ENCODE data around the gene P4HA2.

The P4HA2 gene

DNA sequence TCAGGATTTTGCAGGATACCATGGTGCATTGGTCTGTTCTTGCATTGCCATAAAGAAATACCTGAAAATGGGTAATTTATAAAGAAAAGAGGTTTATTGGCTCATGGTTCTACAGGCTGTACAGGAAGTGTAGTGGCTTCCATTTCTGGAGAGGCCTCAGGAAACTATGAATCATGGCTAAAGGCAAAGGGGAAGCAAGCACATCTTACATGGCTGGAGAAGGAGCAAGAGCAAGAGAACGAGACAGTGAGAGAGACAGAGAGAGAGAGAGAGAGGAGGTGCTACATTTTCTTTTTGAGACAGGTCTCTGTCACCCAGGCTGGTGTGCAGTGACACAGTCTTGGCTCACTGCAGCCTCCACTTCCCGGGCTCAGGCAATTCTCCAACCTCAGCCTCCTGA, 43.9 kb downstream of the P4HA2 start:
- H3K4me3 ChIP-seq (ENCODE audit: low read depth, low read length) = no peak overlapping the region
- DNase-seq (ENCODE audit: low read depth) = no peak
- TF ChIP-seq, protein P1, sequence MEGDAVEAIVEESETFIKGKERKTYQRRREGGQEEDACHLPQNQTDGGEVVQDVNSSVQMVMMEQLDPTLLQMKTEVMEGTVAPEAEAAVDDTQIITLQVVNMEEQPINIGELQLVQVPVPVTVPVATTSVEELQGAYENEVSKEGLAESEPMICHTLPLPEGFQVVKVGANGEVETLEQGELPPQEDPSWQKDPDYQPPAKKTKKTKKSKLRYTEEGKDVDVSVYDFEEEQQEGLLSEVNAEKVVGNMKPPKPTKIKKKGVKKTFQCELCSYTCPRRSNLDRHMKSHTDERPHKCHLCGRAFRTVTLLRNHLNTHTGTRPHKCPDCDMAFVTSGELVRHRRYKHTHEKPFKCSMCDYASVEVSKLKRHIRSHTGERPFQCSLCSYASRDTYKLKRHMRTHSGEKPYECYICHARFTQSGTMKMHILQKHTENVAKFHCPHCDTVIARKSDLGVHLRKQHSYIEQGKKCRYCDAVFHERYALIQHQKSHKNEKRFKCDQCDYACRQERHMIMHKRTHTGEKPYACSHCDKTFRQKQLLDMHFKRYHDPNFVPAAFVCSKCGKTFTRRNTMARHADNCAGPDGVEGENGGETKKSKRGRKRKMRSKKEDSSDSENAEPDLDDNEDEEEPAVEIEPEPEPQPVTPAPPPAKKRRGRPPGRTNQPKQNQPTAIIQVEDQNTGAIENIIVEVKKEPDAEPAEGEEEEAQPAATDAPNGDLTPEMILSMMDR (IDR thresholded peaks at IDR 0.05; ENCODE audit: low read depth, low read length, missing control alignments) = no peak
- in situ Hi-C loops (cut with HindIII; ENCODE audit: low sequenced_read_pairs) = no loop called here

- in situ Hi-C loops (cut with HindIII; ENCODE audit: low sequenced_read_pairs) = no loop called here
- DNase-seq (ENCODE audit: low read depth) = no peak
- H3K4me3 ChIP-seq (ENCODE audit: low read depth, low read length) = no peak overlapping the region
- TF ChIP-seq, protein P1 (IDR thresholded peaks at IDR 0.05; ENCODE audit: low read depth, low read length, missing control alignments) = no peak
Observed at GRCh38 chr5:132182359-132183040, 45.2 kb downstream of the P4HA2 start.

GRCh38 chr5:132181011-132181629, 46.5 kb downstream of the P4HA2 start:
- DNase-seq (ENCODE audit: low read depth) = no peak
- no peak overlapping the region for H3K4me3 ChIP-seq (ENCODE audit: low read depth, low read length)
- TF ChIP-seq, protein P1 (IDR thresholded peaks at IDR 0.05; ENCODE audit: low read depth, low read length, missing control alignments) = no peak
- in situ Hi-C loops (cut with HindIII; ENCODE audit: low sequenced_read_pairs) = no loop called here

DNA sequence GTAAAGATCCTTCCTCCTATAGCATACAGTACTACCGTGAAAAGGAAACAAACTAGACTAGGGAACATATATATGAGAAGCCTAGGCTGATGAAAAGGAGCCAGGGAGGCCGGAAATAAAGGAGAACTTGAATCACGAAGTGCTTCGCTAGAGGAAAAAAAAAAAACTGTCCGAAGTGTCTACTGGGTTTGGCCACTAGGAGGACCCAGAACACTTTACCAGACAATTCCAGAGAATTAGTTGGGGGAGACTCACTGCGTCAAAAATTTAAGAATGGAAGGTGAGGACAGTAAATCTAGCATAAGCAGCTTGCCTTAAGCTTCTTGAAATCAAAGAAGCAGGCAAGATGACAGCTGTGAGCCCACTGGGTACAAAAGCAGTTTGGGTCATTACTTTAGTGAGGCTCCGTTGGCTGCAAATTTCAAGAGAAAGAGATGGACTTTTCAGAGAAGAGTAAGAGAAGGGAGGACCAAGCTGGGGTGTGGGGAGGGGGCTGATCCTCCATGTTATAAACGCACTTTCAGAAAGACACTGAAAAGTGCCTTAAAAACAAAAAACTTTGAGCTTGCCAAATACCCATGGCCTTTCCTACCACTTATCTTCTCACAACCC, 47.4 kb downstream of the P4HA2 start:
- in situ Hi-C loops (cut with HindIII; ENCODE audit: low sequenced_read_pairs) = no loop called here
- TF ChIP-seq, protein P1 (IDR thresholded peaks at IDR 0.05; ENCODE audit: low read depth, low read length, missing control alignments) = peak; percentile 84
- H3K4me3 ChIP-seq (ENCODE audit: low read depth, low read length) = no peak overlapping the region
- peak; percentile 37 for DNase-seq (ENCODE audit: low read depth)

GRCh38 chr5:132179405-132179804, 48.2 kb downstream of the P4HA2 start:
- no peak overlapping the region for H3K4me3 ChIP-seq (ENCODE audit: low read depth, low read length)
- in situ Hi-C loops (cut with HindIII; ENCODE audit: low sequenced_read_pairs) = no loop called here
- DNase-seq (ENCODE audit: low read depth) = no peak
- TF ChIP-seq, protein P1 (IDR thresholded peaks at IDR 0.05; ENCODE audit: low read depth, low read length, missing control alignments) = no peak

GRCh38 chr5:132177691-132178149, 49.9 kb downstream of the P4HA2 start:
- TF ChIP-seq, protein P1 (IDR thresholded peaks at IDR 0.05; ENCODE audit: low read depth, low read length, missing control alignments) = no peak
- no peak for DNase-seq (ENCODE audit: low read depth)
- H3K4me3 ChIP-seq (ENCODE audit: low read depth, low read length) = no peak overlapping the region
- in situ Hi-C loops (cut with HindIII; ENCODE audit: low sequenced_read_pairs) = no loop called here

Measured in astrocyte of the cerebellum (primary cell).